WI38 (cell line): ENCODE data around the gene SMAD3.
A peak's percentile ranks its signal among the peaks of the same experiment; 100 is the strongest.

ENCODE experiments used
- H3K4me3 ChIP-seq: 2 replicates; pipeline ENCODE4 v1.5.1; 2011; ENCODE audit warnings: low read depth, mild to moderate bottlenecking, control low read depth, low read length
- CTCF ChIP-seq: IDR thresholded peaks from 2 replicates; pipeline ENCODE4 v1.5.1; 2012; ENCODE audit warnings: low read depth, mild to moderate bottlenecking, control low read depth, low read length

The SMAD3 gene

GRCh38 chr15:67080118-67080899 lies 14.9 kb downstream of the SMAD3 start:
- H3K4me3 ChIP-seq: no peak overlapping the region
- no peak for TF ChIP-seq CTCF

- TF ChIP-seq CTCF: peak; percentile 10; the same call in 1 of the 2 replicates
- no peak overlapping the region for H3K4me3 ChIP-seq
Measured at GRCh38 chr15:67080900-67081431, 15.6 kb downstream of the SMAD3 start.

GRCh38 chr15:67082007-67082536 lies 16.7 kb downstream of the SMAD3 start:
- H3K4me3 ChIP-seq: no peak overlapping the region
- TF ChIP-seq CTCF: no peak

- H3K4me3 ChIP-seq: no peak overlapping the region
Measured at GRCh38 chr15:67083135-67083762, 17.8 kb downstream of the SMAD3 start.

GRCh38 chr15:67084561-67084960 lies 19.2 kb downstream of the SMAD3 start:
- no peak overlapping the region for H3K4me3 ChIP-seq
- TF ChIP-seq CTCF: no peak

More at GRCh38 chr15:67083135-67083762, 17.8 kb downstream of the SMAD3 start:
- TF ChIP-seq CTCF: no peak

GRCh38 chr15:67085237-67085817 lies 19.9 kb downstream of the SMAD3 start:
- no peak overlapping the region for H3K4me3 ChIP-seq
- no peak for TF ChIP-seq CTCF
